Transverse colon (tissue), 3 donors: ENCODE results near the gene AARS2.

Experiments used
- CTCF ChIP-seq, 5 experiments: fragments of 200-600 bp in 3 of 5; fragments of 450-650 bp in 2 of 5; sonication (generic) in 3 of 5; IDR thresholded peaks; 1 replicate in 2 of 5; 2 replicates in 3 of 5; pipeline ENCODE4 v1.5.1; 2016 to 2017; ENCODE audit warnings: antibody characterized with exemption in 5 of 5, inconsistent platforms in 3 of 5, mild to moderate bottlenecking in 2 of 5, moderate library complexity in 1 of 5
- EP300 ChIP-seq: sonication (generic); formaldehyde crosslinking; IDR thresholded peaks from one replicate; pipeline ENCODE4 v1.6.1; 2017; ENCODE audit warnings: antibody characterized with exemption, low read depth
- POLR2A ChIP-seq: fragments of 450-650 bp; IDR thresholded peaks from one replicate; pipeline ENCODE4 v1.6.1; 2016; ENCODE audit warnings: antibody characterized with exemption, mild to moderate bottlenecking, moderate library complexity

DNA sequence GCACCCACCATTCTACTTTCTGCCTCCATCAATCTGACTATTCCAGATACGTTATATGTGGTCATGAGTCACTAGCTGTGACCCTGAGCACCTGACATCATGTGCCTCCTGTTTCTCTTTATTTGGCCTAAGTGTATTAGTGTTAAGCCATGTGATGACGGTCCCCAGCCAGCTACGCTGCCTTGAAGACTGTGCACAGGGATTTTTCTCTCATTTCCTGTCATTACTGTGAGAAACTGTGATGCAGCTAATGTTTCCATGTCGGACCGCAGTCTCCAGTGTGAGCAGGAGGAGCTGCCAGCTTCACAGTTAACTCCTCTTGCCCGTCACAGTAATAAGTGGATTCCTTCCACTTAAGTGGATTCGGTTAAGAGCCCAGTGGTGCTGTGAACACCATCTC, 19.4 kb upstream of the AARS2 start:
- TF ChIP-seq CTCF (IDR thresholded peaks at IDR 0.05) (no peak), POLR2A (no peak), EP300 (no peak)
